Left lobe of liver (tissue), 1 donor: ENCODE results near the gene CLEC4G. TPM values are rescaled to one million over a fixed set of nuclear protein-coding genes. Genes with fewer than 3 reads are reported as not detected.

Source experiments
- total RNA-seq: library from RNA; stranded (reverse); gene quantifications from one replicate; pipeline ENCODE4 v1.2.1, GENCODE V29; 2021
- donor health status: DM: no; HTN: yes; CAD: no.

CLEC4G gene
- total RNA-seq, 1 donor from 2014 or later = 34.3 TPM

Other genes with a start within 250 kb of the CLEC4G start
- 16.5 TPM for gene PEX11G, start 243.1 kb downstream of the CLEC4G start, total RNA-seq
- gene ZNF358, start 216.0 kb downstream of the CLEC4G start, total RNA-seq = 31.3 TPM
- 25.7 TPM for gene MCOLN1, start 209.5 kb downstream of the CLEC4G start, total RNA-seq
- gene PNPLA6, start 196.4 kb downstream of the CLEC4G start, total RNA-seq = 57.9 TPM
- 40.8 TPM for gene CAMSAP3, start 136.2 kb downstream of the CLEC4G start, total RNA-seq
- 21.2 TPM for gene XAB2, start 102.6 kb downstream of the CLEC4G start, total RNA-seq
- 75.6 TPM for gene PET100, start 102.3 kb downstream of the CLEC4G start, total RNA-seq
- gene PCP2, start 98.4 kb downstream of the CLEC4G start, total RNA-seq = 1.7 TPM
- 48.0 TPM for gene STXBP2, start 95.0 kb downstream of the CLEC4G start, total RNA-seq
- not detected for gene RETN, start 63.1 kb downstream of the CLEC4G start, total RNA-seq
- 0.18 TPM for gene MCEMP1, start 55.0 kb downstream of the CLEC4G start, total RNA-seq
- 53.7 TPM for gene TRAPPC5, start 51.3 kb downstream of the CLEC4G start, total RNA-seq
- 0.45 TPM for gene FCER2, start 30.0 kb downstream of the CLEC4G start, total RNA-seq
- gene CD209, start 15.4 kb upstream of the CLEC4G start, total RNA-seq = 1.2 TPM
- 13.2 TPM for gene CLEC4M, start 31.1 kb upstream of the CLEC4G start, total RNA-seq
- 4.8 TPM for gene EVI5L, start 98.1 kb upstream of the CLEC4G start, total RNA-seq
- 0.15 TPM for gene PRR36, start 142.3 kb upstream of the CLEC4G start, total RNA-seq
- 4.3 TPM for gene LRRC8E, start 156.4 kb upstream of the CLEC4G start, total RNA-seq
- 20.8 TPM for gene MAP2K7, start 171.8 kb upstream of the CLEC4G start, total RNA-seq
- 3.4 TPM for gene TGFBR3L, start 182.7 kb upstream of the CLEC4G start, total RNA-seq
- gene SNAPC2, start 188.2 kb upstream of the CLEC4G start, total RNA-seq = 4.1 TPM
- gene CTXN1, start 194.0 kb upstream of the CLEC4G start, total RNA-seq = not detected
- 33.5 TPM for gene TIMM44, start 211.6 kb upstream of the CLEC4G start, total RNA-seq